GM18907 (cell line): ENCODE data around the gene TRIM64.
"Not testable (repeated sequence)": the region's sequence is repeated elsewhere in the genome, so short reads cannot be mapped to it uniquely, and the experiment has no call there.

Experiments
- ATAC-seq: cut with Tn5 transposase; IDR thresholded peaks from one replicate; pipeline ENCODE4 v1.9.1; 2021; ENCODE audit warnings: mild to moderate bottlenecking, moderate library complexity; ENCODE audit not compliant: unreplicated experiment

Gene TRIM64, protein sequence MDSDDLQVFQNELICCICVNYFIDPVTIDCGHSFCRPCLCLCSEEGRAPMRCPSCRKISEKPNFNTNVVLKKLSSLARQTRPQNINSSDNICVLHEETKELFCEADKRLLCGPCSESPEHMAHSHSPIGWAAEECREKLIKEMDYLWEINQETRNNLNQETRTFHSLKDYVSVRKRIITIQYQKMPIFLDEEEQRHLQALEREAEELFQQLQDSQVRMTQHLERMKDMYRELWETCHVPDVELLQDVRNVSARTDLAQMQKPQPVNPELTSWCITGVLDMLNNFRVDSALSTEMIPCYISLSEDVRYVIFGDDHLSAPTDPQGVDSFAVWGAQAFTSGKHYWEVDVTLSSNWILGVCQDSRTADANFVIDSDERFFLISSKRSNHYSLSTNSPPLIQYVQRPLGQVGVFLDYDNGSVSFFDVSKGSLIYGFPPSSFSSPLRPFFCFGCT

DNA sequence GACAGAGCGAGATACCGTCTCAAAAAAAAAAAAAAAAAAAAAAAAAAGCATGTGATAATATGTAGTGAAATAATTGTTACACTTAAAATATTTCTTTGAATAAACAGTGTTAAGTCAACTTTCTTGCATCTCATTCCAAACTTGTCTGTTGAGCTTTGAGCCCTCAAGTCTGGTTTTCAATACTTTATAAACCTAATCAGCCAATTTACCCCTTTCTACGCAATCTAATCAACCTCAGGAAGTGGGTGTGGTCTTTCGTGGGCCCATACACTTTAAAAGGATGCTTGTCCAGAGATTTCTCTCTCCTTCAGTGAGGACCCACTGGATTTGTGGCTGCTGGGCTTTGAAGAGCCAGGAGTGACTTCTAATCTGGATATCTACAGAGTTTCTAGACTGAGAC lies at the start of gene TRIM64:
Gene TRIM64 (plus strand): TSS at position 301 of the 400 bp plus-strand sequence. CDS start 2,467 bp downstream, outside the sequence.
- not testable (repeated sequence) for ATAC-seq

GRCh38 chr11:89922195-89922660 lies 43.6 kb upstream of the TRIM64 start, which contains the start of gene TRIM49D1:
Gene TRIM49D1, minus strand, starts transcription at chr11:89922245. Its CDS starts 4,535 bp downstream, at chr11:89917710.
- no peak for ATAC-seq

- ATAC-seq = not testable (repeated sequence)
These were observed 42.1 kb upstream of the TRIM64 start, which contains the start of gene TRIM49D2 for GRCh38 chr11:89923764-89924163. Gene TRIM49D2, plus strand, starts transcription at chr11:89924064. Its CDS starts 2,698 bp downstream, at chr11:89926762.

DNA sequence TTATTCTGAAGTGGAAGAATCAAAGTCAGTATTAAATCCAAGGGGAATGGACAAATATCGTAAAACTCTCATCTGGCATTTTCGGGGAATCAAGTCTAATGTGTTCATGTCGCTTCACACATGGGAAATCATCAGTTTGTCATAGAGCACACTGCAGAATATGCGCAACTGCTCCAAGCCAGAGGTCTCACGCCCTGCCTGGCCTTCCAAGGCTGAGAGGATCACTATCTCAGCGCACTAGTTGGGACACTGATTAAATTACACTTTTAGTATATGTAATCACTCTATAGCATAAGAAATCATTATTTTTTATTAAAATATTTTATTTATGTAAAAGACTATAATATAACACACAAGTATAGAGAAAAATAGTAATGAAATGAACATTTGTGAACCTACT lies 5.0 kb upstream of the TRIM64 start:
- not testable (repeated sequence) for ATAC-seq
